Ascending aorta (tissue), 2 donors: ENCODE results near the gene ANGEL1. TPM values are rescaled to one million over a fixed set of nuclear protein-coding genes. Genes with fewer than 3 reads are reported as not detected.
A peak's percentile ranks its signal among the peaks of the same experiment; 100 is the strongest.

Experiments
- DNase-seq, 2 donors: peaks; one replicate each; pipeline ENCODE4 v3.0.0-alpha.2; 2019; ENCODE audit warnings: low spot score in 2 of 2
- H3K27ac ChIP-seq, 2 donors: fragments of 200-600 bp; sonication (generic); one replicate each; pipeline ENCODE4 v1.5.1; 2016 to 2017; ENCODE audit warnings: mild to moderate bottlenecking in 1 of 2
- H3K27me3 ChIP-seq: fragments of 200-600 bp; sonication (generic); one replicate; pipeline ENCODE4 v1.5.1; 2017
- H3K36me3 ChIP-seq, 2 donors: fragments of 200-600 bp; sonication (generic); one replicate each; pipeline ENCODE4 v1.5.1; 2016
- H3K4me1 ChIP-seq, 2 donors: fragments of 200-600 bp; sonication (generic); one replicate each; pipeline ENCODE4 v1.5.1; 2016 to 2017; ENCODE audit warnings: mild to moderate bottlenecking in 1 of 2
- H3K4me3 ChIP-seq, 2 donors: fragments of 200-600 bp; sonication (generic); one replicate each; pipeline ENCODE4 v1.5.1; 2016 to 2017; ENCODE audit warnings: mild to moderate bottlenecking in 1 of 2
- H3K9me3 ChIP-seq, 2 donors: fragments of 200-600 bp; sonication (generic); one replicate each; pipeline ENCODE4 v1.5.1; 2016
- CTCF ChIP-seq, 3 experiments: fragments of 200-600 bp in 2 of 3; fragments of 450-650 bp in 1 of 3; sonication (generic) in 2 of 3; IDR thresholded peaks; one replicate each; pipeline ENCODE4 v1.5.1; 2016 to 2019; ENCODE audit warnings: antibody characterized with exemption in 3 of 3, mild to moderate bottlenecking in 1 of 3, moderate library complexity in 1 of 3
- intact Hi-C: fragments of 100-400 bp; cut with DNase I; formaldehyde crosslinking; loops from one replicate; pipeline ENCODE4 v1.15.1; 2023
- total RNA-seq: library from RNA; depleted of rRNA; stranded (reverse); fragments of >200 nt; gene quantifications from one replicate; pipeline ENCODE4 v1.1.0, GENCODE V29; 2016

ANGEL1 gene
- total RNA-seq = 15.5 TPM

DNA sequence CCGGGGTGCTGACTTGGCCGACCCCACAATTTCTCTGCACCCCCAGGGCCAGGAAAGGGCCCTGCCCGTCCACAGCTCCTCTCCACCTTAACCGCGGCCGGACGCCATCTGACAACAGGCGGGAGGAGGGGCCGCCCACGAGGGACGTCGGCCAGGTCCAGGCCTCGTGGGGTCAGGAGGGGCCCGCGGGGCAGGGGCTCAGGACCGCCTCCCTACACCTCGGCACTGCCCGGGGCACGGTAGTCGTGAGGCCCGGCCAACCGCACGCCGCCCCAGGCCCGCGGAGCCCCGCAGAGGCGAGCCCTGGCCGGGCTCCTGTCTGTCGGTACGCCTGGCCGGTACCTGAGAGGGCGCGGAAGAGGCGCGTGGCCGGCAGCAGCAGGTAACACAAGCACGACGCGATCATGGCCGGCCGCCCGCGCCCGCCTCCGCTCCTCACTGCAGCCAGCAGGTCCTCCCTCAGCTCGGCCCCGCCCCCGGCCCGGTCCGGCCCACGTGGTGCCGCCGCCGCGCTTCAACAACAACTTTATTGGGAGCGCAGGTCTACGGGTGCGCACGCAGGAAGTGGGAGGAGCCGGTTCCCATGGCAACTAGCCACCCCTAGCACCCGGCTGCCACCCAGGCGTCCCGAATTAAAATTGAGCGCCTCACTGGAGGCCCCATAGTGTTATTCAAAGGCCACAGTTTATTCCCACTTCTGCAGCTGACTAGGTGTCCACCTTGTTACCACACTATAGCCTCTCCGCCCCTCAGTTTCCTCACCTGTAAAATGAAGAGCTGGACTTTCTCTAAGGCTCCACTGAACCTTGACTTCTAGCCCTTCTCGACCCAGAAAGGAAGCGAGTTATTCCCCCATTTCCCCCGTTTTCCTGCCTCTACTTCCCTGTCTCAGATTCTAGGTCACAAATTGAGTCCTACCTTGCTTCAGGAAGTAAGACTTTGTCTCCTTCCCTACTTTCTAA is at the start of gene ANGEL1:
Gene ANGEL1, minus strand, starts transcription at position 461 of the 962 bp plus-strand sequence. Its CDS starts 55 bp downstream, at position 406.
- Histone ChIP-seq H3K4me3 (peak within 1 kb of the TSS; percentile 76 to 88), H3K27ac (peak within 1 kb of the TSS; percentile 74 to 79), H3K36me3 (peaks cover 9 to 13% of the 10 kb centered on the region in 2 donors), H3K27me3 (no peaks in the 10 kb centered on the region), H3K9me3 (no peaks in the 10 kb centered on the region), H3K4me1 (peaks cover 0 to 6% of the 10 kb centered on the region in 2 donors)
- TF ChIP-seq CTCF (IDR thresholded peaks at IDR 0.05) = no peak
- DNase-seq = peak; percentile 86 to 98
- intact Hi-C loops = loop anchor here (2.0 to 5.0 kb wide), 6 partner anchors 28 to 645 kb away; partner anchors contain the start of genes AHSA1, CIPC, GSTZ1 and POMT2

DNA sequence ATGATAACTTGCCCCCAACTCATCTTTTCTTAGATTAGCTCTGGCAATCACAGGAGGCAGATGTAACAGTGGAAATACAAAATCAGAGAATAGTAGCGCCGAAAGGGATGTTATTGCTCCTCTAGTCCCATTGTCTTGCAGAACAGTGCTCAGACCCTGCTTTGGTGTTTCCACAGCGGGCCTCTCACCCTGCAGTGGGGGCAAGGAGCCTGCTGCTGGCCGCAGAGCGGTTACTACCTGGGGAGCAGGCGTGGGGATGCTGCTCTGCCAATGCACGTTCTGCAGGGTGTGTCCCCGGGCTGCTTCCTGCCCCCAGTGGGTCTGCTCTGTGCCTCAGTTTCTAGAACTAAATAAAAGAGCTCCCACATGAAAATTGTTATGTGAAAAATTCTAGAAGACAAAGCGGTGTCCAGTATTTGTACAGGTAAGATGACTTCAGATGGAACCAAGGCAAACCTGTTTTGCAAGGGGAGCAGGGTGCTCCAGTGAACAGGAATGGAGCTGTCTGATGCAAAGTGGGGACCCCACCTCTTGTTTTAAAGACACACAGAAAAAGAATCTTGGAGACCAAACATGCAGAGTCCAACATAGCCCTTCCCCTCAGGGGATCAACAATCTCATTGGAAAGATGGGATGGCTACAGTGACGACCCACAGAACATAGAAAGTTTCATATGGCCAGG is 49.0 kb upstream of the ANGEL1 start:
- no peaks in the 10 kb centered on the region for H3K9me3 ChIP-seq
- no peak overlapping the region for H3K27ac ChIP-seq
- no peaks in the 10 kb centered on the region for H3K36me3 ChIP-seq
- no peaks in the 10 kb centered on the region for H3K27me3 ChIP-seq
- intact Hi-C loops = no loop called here
- DNase-seq = no peak
- H3K4me3 ChIP-seq = no peak overlapping the region
- no peak for TF ChIP-seq CTCF (IDR thresholded peaks at IDR 0.05)
- H3K4me1 ChIP-seq = no peaks in the 10 kb centered on the region

GRCh38 chr14:76856769-76857168 is 44.1 kb upstream of the ANGEL1 start:
- no peak overlapping the region for H3K27ac ChIP-seq
- no peaks in the 10 kb centered on the region for H3K36me3 ChIP-seq
- H3K27me3 ChIP-seq = no peaks in the 10 kb centered on the region
- intact Hi-C loops = no loop called here
- DNase-seq = no peak
- no peak overlapping the region for H3K4me3 ChIP-seq
- TF ChIP-seq CTCF (IDR thresholded peaks at IDR 0.05) = no peak
- no peaks in the 10 kb centered on the region for H3K9me3 ChIP-seq
- H3K4me1 ChIP-seq = no peaks in the 10 kb centered on the region

GRCh38 chr14:76855066-76855465 is 42.4 kb upstream of the ANGEL1 start:
- H3K4me1 ChIP-seq = no peaks in the 10 kb centered on the region
- H3K27ac ChIP-seq = no peak overlapping the region
- intact Hi-C loops = no loop called here
- no peaks in the 10 kb centered on the region for H3K36me3 ChIP-seq
- DNase-seq = no peak
- H3K4me3 ChIP-seq = no peak overlapping the region
- H3K27me3 ChIP-seq = no peaks in the 10 kb centered on the region
- H3K9me3 ChIP-seq = no peaks in the 10 kb centered on the region
- TF ChIP-seq CTCF (IDR thresholded peaks at IDR 0.05) = no peak

DNA sequence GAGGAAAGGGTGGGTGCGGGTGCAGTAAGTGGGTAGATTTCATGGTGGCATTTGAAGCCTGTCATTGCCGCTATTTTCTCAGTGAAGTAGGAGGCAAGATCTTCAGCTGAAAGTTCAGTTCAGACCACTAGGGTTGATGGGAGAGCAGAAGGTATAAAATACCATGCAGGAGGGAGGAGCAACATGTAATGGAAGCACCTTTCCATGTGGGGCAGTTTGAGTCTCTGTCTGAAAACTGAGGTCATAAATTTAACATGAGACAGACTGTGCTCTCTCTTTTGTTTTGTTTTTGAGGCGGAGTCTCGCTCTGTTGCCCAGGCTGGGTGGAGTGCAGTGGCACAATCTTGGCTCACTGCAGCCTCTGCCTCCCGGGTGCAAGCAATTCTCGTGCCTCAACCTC is 36.2 kb upstream of the ANGEL1 start:
- intact Hi-C loops = no loop called here
- H3K9me3 ChIP-seq = no peaks in the 10 kb centered on the region
- no peak for TF ChIP-seq CTCF (IDR thresholded peaks at IDR 0.05)

More for the DNA sequence above, 36.2 kb upstream of the ANGEL1 start:
- H3K4me1 ChIP-seq = no peaks in the 10 kb centered on the region
- H3K27ac ChIP-seq = no peak overlapping the region
- H3K36me3 ChIP-seq = no peaks in the 10 kb centered on the region
- H3K27me3 ChIP-seq = no peaks in the 10 kb centered on the region
- no peak overlapping the region for H3K4me3 ChIP-seq
- DNase-seq = no peak
